VCaP (cell line): ENCODE data around the gene WASF3.
"Not testable (repeated sequence)": the region's sequence is repeated elsewhere in the genome, so short reads cannot be mapped to it uniquely, and the experiment has no call there.

Experiments used
- H3K27ac ChIP-seq: fragments of 450-650 bp; 2 replicates; pipeline ENCODE4 v1.5.1; 2017
- TF ChIP-seq, protein P1 (sequence below): fragments of 450-650 bp; conservative IDR thresholded peaks from 2 replicates; pipeline ENCODE4 v1.5.1; 2017; ENCODE audit warnings: mild to moderate bottlenecking, moderate library complexity

The WASF3 gene

DNA sequence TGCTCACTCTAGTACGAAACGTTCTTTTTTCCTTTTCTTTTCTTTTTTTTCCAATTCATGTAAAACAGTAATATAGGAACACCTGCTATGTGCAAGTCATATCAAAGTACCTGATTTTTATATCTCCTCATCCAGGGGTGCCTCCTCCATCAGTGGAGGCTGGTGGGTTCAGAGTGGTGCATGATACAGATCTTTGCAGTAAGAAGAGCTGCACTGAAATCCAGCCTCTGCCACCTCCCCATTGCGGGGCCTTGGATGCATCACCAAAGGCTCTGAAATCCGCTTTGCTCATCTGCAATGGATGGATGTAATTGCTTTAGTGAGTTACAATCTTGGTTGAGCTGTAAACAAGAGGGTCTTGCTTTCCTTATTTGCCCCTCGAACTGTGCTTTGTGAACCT is 164.8 kb downstream of the WASF3 start:
- no peak overlapping the region for H3K27ac ChIP-seq
- TF ChIP-seq, protein P1, sequence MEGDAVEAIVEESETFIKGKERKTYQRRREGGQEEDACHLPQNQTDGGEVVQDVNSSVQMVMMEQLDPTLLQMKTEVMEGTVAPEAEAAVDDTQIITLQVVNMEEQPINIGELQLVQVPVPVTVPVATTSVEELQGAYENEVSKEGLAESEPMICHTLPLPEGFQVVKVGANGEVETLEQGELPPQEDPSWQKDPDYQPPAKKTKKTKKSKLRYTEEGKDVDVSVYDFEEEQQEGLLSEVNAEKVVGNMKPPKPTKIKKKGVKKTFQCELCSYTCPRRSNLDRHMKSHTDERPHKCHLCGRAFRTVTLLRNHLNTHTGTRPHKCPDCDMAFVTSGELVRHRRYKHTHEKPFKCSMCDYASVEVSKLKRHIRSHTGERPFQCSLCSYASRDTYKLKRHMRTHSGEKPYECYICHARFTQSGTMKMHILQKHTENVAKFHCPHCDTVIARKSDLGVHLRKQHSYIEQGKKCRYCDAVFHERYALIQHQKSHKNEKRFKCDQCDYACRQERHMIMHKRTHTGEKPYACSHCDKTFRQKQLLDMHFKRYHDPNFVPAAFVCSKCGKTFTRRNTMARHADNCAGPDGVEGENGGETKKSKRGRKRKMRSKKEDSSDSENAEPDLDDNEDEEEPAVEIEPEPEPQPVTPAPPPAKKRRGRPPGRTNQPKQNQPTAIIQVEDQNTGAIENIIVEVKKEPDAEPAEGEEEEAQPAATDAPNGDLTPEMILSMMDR, result no peak

DNA sequence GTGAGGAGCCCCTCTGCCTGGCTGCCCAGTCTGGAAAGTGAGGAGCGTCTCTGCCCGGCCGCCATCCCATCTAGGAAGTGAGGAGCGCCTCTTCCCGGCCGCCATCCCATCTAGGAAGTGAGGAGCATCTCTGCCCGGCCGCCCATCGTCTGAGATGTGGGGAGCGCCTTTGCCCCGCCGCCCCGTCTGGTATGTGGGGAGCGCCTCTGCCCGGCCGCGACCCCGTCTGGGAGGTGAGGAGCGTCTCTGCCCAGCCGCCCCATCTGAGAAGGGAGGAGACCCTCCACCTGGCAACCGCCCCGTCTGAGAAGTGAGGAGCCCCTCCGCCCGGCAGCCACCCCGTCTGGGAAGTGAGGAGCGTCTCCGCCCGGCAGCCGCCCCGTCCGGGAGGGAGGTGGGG is 166.1 kb downstream of the WASF3 start:
- not testable (repeated sequence) for H3K27ac ChIP-seq

DNA sequence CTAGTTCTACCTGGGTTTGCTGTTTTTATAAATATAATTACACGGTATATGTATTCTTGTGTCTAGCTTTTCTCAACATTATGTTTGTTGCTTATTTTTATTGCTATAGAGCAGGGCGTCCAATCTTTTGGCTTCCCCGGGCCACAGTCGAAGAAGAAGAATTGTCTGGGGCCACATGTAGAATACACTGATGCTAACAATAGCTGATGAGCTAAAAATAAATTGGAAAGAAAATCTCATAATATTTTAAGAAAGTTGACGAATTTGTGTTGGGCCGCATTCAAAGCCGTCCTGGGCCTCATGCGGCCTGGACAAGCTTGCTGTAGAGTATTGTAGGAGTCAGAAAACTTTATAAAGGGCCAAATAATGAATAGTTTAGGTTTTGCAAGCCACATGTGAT is 169.2 kb downstream of the WASF3 start:
- H3K27ac ChIP-seq, result no peak overlapping the region
- TF ChIP-seq, protein P1, result no peak

DNA sequence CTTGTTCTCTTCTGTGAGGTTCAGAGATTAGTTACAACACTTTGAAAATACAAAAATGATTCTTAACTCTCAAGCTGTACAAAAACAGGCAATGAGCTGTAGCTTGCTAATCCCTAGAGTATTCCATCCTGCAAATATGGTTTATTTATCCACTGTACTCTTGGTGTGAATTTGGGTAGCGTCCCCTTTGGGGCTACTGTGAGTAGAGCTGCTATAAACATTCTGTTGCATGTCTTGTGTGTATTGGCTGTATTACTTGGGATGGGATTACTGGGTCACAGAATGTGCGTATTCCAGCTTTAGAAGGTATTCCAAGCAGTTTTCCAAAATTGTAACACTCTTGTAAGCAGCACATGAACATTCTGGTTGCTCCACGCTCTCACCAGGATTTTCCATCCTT is 169.6 kb downstream of the WASF3 start:
- TF ChIP-seq, protein P1, result no peak

DNA sequence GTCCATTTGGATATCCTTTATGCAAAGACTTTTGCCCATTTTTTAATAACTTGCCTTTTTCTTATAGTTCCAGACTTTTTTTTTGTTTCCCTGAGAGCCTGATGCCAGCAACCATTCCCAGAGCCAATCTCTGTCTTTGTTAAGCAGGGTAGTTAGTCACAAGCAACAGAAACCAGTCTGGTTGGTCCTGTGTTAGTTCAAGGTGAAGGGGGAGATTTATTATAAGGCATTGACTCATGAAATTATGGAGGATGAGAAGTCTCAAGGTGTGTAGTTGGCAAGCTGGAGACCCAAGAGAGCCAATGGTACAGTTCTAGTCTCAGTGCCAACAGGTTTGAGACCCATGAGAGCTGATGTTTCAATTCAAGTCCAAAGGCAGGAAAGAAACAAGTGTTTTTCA is 170.2 kb downstream of the WASF3 start:
- H3K27ac ChIP-seq, result no peak overlapping the region
- TF ChIP-seq, protein P1, result no peak

More for the DNA sequence above, 169.6 kb downstream of the WASF3 start:
- H3K27ac ChIP-seq, result no peak overlapping the region

DNA sequence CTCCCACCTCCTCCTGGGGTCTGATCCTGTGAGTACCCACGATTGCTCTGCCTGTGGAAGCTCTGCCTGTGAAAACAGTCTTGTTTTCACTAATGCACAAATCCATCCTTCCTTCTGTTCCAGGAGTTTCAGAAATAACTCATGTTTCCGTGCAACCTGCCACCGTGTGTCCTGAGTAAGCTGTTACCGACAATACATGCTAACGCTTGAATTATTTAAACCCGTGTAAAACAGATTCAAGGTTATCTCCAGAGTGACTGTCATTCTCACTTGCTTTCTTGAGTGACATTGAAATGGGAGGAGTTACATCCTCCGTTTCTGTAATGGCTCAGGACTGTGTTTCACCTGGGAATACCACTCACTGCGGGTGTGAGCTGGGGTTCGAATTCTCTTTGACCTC is 178.2 kb downstream of the WASF3 start:
- TF ChIP-seq, protein P1, result no peak
- no peak overlapping the region for H3K27ac ChIP-seq
